Spleen (tissue), 11 donors: ENCODE results near the gene HYDIN. TPM values are rescaled to one million over a fixed set of nuclear protein-coding genes. Genes with fewer than 3 reads are reported as not detected.

Source experiments
- DNase-seq: peaks from one replicate; pipeline ENCODE4 v3.0.0-alpha.2; 2020
- H3K27ac ChIP-seq, 8 donors: fragments of 200-600 bp; sonication (generic) in 7 of 8; 1 replicate in 4 of 8; 2 replicates in 4 of 8; pipeline versions ENCODE4 v1.5.0 to v1.8.0; 2016 to 2021; ENCODE audit warnings: inconsistent platforms in 4 of 8, mild to moderate bottlenecking in 4 of 8, moderate library complexity in 1 of 8
- H3K27me3 ChIP-seq, 7 donors: fragments of 200-600 bp; sonication (generic) in 6 of 7; replicated peaks in 1 of 7; 1 replicate in 4 of 7; 2 replicates in 3 of 7; pipeline versions ENCODE4 v1.5.0 to v1.8.0; 2016 to 2021; ENCODE audit warnings: inconsistent platforms in 3 of 7, mild to moderate bottlenecking in 1 of 7
- H3K36me3 ChIP-seq, 6 donors: fragments of 200-600 bp; sonication (generic) in 5 of 6; 1 replicate in 4 of 6; 2 replicates in 2 of 6; pipeline versions ENCODE4 v1.5.0 to v1.8.0; 2016 to 2021; ENCODE audit warnings: inconsistent platforms in 2 of 6
- H3K4me1 ChIP-seq, 6 donors: fragments of 200-600 bp; sonication (generic) in 5 of 6; 1 replicate in 3 of 6; 2 replicates in 3 of 6; pipeline versions ENCODE4 v1.5.0 to v1.8.0; 2016 to 2021; ENCODE audit warnings: inconsistent platforms in 3 of 6
- H3K4me3 ChIP-seq, 8 donors: fragments of 200-600 bp; sonication (generic) in 7 of 8; 1 replicate in 4 of 8; 2 replicates in 4 of 8; pipeline versions ENCODE4 v1.5.0 to v1.8.0; 2016 to 2021; ENCODE audit warnings: inconsistent platforms in 4 of 8, mild to moderate bottlenecking in 4 of 8, moderate library complexity in 2 of 8
- H3K9me3 ChIP-seq, 8 donors: fragments of 200-600 bp; sonication (generic) in 7 of 8; 1 replicate in 4 of 8; 2 replicates in 4 of 8; pipeline versions ENCODE4 v1.5.0 to v1.8.0; 2016 to 2021; ENCODE audit warnings: inconsistent platforms in 4 of 8
- POLR2A ChIP-seq, 3 donors: fragments of 450-650 bp; IDR thresholded peaks; one replicate each; pipeline ENCODE4 v1.5.1; 2017; ENCODE audit warnings: antibody characterized with exemption in 3 of 3, mild to moderate bottlenecking in 1 of 3
- POLR2AphosphoS5 ChIP-seq, 3 donors: sonication (generic); formaldehyde crosslinking; IDR thresholded peaks; one replicate each; pipeline ENCODE4 v1.5.1; 2017; ENCODE audit warnings: antibody characterized with exemption in 3 of 3
- WGBS, 5 donors: extraction: QIAGEN DNeasy Blood & Tissue Kit in 3 of 5; methylation state at CpG; one replicate each; pipeline versions ENCODE4 v1.1.5 to v1.1.7; 2013 to 2018; 5-methylcytosine and 5-hydroxymethylcytosine counted together
- intact Hi-C: fragments of 100-400 bp; cut with DNase I; formaldehyde crosslinking; loops from one replicate; pipeline ENCODE4 v1.15.0; 2023; ENCODE audit warnings: low total_unique reads
- polyA plus RNA-seq, 3 donors: library from polyadenylated mRNA; stranded (reverse); fragments of 200-250 nt; gene quantifications; one replicate each; pipeline ENCODE4 v1.2.1, GENCODE V29; 2013
- total RNA-seq, 7 donors: library from RNA; depleted of rRNA in 3 of 7; stranded (reverse); fragments of >200 nt in 3 of 7; fragmentation: NEBNext Ultra II Directional in 4 of 7; extraction: Animal tissue kit (Norgen Biotek cat#: 25700) in 4 of 7; gene quantifications; one replicate each; pipeline versions ENCODE4 v1.1.0 to v1.2.1, GENCODE V29; 2016 to 2021
- TF ChIP-seq, protein P1 (sequence below), 11 experiments: fragments of 200-600 bp in 7 of 11; fragments of 450-650 bp in 4 of 11; sonication (generic) in 4 of 11; IDR thresholded peaks in 8 of 11; conservative IDR thresholded peaks in 3 of 11; 1 replicate in 7 of 11; 2 replicates in 4 of 11; pipeline versions ENCODE4 v1.4.0 to v1.8.0; 2016 to 2021; ENCODE audit warnings: antibody characterized with exemption in 11 of 11, inconsistent platforms in 4 of 11, mild to moderate bottlenecking in 1 of 11
- donor health status: healthy with polysubstance abuse.
- donor health status: DM: no; HTN: no; CAD: no; lungs with moderate emphysema.
- donor health status: DM: no; HTN: no; CAD: no.
- donor health status: Bipolar disorder and iron deficiency.
- donor health status: healthy.
- donor health status: DM: no; HTN: no; CAD: no.
- donor health status: DM: yes; HTN: yes; CAD: no.

HYDIN gene
- total and polyA plus RNA-seq, 10 donors = 0.05 to 2.2 (median 0.42) TPM

DNA sequence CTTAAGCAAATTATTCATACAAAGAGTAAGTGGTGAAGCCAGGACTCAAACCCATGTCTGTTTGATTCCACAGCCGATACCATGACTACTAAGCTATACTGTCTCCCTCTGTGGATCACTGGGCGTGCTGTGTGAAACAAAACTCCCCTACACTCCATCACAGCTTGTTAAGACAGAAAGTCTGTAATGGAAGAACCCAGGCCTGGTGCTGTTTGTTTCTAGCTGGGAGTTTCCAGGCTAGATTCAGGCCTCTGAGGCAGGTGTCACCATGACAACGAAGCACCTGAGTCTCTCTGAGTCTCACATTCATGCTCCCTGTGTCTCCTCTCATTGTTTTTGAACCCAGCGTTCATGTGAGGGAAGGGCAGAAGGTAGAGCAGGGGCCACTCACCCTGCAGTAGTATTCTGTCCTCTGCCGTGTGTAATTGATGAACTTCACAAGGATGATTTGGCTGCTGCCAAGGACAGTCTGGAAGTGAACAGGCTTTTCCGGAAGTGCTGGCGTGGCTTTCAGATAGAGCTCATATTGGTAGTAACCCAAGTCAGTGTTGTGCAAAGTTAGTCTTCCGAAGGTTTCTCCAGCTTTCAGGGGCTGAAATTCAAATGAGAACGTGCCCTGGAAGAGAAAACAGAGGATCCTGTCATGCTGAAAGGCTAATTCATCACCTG lies 421.0 kb downstream of the HYDIN start:
- H3K4me1 ChIP-seq = no peaks in the 10 kb centered on the region

DNA sequence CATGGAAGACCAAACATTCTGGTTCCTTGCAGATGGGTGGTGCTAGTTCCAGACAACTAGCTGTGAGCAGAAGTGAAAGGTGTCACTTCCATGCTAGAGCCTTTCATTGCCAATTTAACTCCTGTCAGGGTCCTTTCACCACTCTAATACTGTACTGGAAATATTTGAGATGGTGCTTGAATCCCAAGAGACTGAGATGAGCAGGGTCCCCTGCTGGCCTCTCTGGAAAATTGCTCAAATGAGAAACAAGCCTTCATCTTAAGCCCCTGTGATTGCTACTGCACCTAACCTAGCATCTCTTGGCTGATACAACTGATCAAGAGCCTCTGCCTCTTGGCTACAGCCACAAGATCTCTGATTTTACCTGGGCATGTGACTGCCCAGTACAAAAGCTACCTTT lies 422.2 kb downstream of the HYDIN start:
- intact Hi-C loops = no loop called here
- TF ChIP-seq, protein P1, sequence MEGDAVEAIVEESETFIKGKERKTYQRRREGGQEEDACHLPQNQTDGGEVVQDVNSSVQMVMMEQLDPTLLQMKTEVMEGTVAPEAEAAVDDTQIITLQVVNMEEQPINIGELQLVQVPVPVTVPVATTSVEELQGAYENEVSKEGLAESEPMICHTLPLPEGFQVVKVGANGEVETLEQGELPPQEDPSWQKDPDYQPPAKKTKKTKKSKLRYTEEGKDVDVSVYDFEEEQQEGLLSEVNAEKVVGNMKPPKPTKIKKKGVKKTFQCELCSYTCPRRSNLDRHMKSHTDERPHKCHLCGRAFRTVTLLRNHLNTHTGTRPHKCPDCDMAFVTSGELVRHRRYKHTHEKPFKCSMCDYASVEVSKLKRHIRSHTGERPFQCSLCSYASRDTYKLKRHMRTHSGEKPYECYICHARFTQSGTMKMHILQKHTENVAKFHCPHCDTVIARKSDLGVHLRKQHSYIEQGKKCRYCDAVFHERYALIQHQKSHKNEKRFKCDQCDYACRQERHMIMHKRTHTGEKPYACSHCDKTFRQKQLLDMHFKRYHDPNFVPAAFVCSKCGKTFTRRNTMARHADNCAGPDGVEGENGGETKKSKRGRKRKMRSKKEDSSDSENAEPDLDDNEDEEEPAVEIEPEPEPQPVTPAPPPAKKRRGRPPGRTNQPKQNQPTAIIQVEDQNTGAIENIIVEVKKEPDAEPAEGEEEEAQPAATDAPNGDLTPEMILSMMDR (IDR thresholded peaks at IDR 0.05 in 8 of 11, conservative IDR thresholded peaks at IDR 0.05 in 3 of 11) = no peak
- no peak for TF ChIP-seq POLR2A (IDR thresholded peaks at IDR 0.05)
- Histone ChIP-seq H3K36me3 (no peaks in the 10 kb centered on the region), H3K4me3 (no peak overlapping the region), H3K9me3 (peaks cover 0 to 9% (median 6%) of the 10 kb centered on the region in 8 donors), H3K4me1 (no peaks in the 10 kb centered on the region), H3K27ac (no peak overlapping the region), H3K27me3 (peaks cover 0 to 42% (median 0%) of the 10 kb centered on the region in 7 donors)
- no peak for DNase-seq

More for the DNA sequence above, 421.0 kb downstream of the HYDIN start:
- DNase-seq = no peak
- WGBS, 5 donors = 57 to 75% (median 68%) methylated on average over 9 of the region's 9 CpGs
- no peaks in the 10 kb centered on the region for H3K36me3 ChIP-seq
- H3K4me3 ChIP-seq = no peak overlapping the region
- no peak overlapping the region for H3K27ac ChIP-seq
- TF ChIP-seq POLR2AphosphoS5 (IDR thresholded peaks at IDR 0.05) (no peak), POLR2A (IDR thresholded peaks at IDR 0.05) (no peak)
- TF ChIP-seq, protein P1 (IDR thresholded peaks at IDR 0.05 in 8 of 11, conservative IDR thresholded peaks at IDR 0.05 in 3 of 11) = no peak
- intact Hi-C loops = no loop called here
- no peaks in the 10 kb centered on the region for H3K9me3 ChIP-seq
- H3K27me3 ChIP-seq = peaks cover 0 to 42% (median 0%) of the 10 kb centered on the region in 7 donors

DNA sequence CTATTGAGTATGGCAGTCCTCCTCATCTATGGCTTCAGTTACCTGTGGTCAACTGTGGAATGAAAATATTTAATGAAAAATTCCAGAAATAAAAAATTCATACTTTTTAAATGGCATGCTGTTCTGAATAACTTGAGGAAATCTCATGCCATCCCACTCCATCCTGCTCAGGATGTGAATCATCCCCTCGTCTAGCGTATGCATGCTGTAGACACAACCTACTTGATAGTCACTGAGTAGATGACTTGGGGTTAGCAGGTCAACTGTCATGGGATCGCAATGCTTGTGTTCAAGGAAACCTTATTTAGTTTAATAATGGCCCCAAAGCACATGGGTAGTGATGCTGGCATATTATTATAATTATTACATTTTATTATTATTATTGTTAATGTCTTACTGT lies 424.7 kb downstream of the HYDIN start:
- TF ChIP-seq, protein P1 (IDR thresholded peaks at IDR 0.05 in 8 of 11, conservative IDR thresholded peaks at IDR 0.05 in 3 of 11) = no peak
- TF ChIP-seq POLR2A (IDR thresholded peaks at IDR 0.05) (no peak), POLR2AphosphoS5 (IDR thresholded peaks at IDR 0.05) (no peak)
- no peak for DNase-seq
- H3K27me3 ChIP-seq = peaks cover 0 to 38% (median 0%) of the 10 kb centered on the region in 7 donors
- H3K27ac ChIP-seq = no peak overlapping the region
- H3K36me3 ChIP-seq = no peaks in the 10 kb centered on the region
- 58 to 80% (median 74%) methylated on average over 3 of the region's 3 CpGs for WGBS, 5 donors
- peaks cover 0 to 8% (median 3%) of the 10 kb centered on the region in 6 donors for H3K4me1 ChIP-seq
- H3K9me3 ChIP-seq = peaks cover 0 to 10% (median 7%) of the 10 kb centered on the region in 8 donors
- no peak overlapping the region for H3K4me3 ChIP-seq
- intact Hi-C loops = no loop called here

DNA sequence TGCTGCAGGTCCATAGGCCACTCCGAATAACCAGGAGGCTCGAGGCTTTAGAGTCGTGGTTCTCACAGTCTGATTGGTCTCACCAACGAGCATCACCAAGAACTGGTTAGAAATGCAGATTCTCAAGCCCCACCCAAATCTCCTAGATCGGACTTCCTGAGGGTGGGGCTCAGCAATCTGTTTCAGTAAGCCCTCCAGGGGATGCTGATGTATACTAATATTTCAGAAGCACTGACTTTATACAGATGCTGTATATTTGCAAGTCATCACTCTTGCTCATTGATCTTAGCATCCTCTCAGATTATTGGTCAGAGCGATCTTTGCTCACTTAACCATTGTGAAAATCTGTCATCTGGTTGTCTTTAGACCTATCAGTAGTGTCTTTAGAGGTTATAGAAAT lies 425.1 kb downstream of the HYDIN start:
- H3K27me3 ChIP-seq = peaks cover 0 to 34% (median 0%) of the 10 kb centered on the region in 7 donors
- H3K27ac ChIP-seq = no peak overlapping the region
- H3K9me3 ChIP-seq = peaks cover 0 to 10% (median 7%) of the 10 kb centered on the region in 8 donors
- no peak for DNase-seq
- WGBS, 5 donors = 67 to 83% (median 70%) methylated on average over 6 of the region's 6 CpGs
- TF ChIP-seq POLR2A (IDR thresholded peaks at IDR 0.05) (no peak), POLR2AphosphoS5 (IDR thresholded peaks at IDR 0.05) (no peak)
- TF ChIP-seq, protein P1 (IDR thresholded peaks at IDR 0.05 in 8 of 11, conservative IDR thresholded peaks at IDR 0.05 in 3 of 11) = no peak
- peaks cover under 1 to 11% (median 6%) of the 10 kb centered on the region in 6 donors for H3K4me1 ChIP-seq
- intact Hi-C loops = no loop called here
- H3K36me3 ChIP-seq = no peaks in the 10 kb centered on the region
- H3K4me3 ChIP-seq = no peak overlapping the region
